Ramos (cell line): ENCODE data around the gene POU6F1.
"Not testable (repeated sequence)": the region's sequence is repeated elsewhere in the genome, so short reads cannot be mapped to it uniquely, and the experiment has no call there.

Experiments used
- in situ Hi-C: fragments of 300-500 bp; cut with MboI; formaldehyde crosslinking; loops from one replicate; pipeline ENCODE4 v1.14.3; 2022; ENCODE audit warnings: low sequenced_read_pairs; ENCODE audit not compliant: unreplicated experiment

Gene POU6F1

GRCh38 chr12:51217968-51218606 is at the start of gene POU6F1:
TSS of gene POU6F1 (minus strand) at chr12:51218062. CDS start at chr12:51206836, 11,226 bp downstream.
- in situ Hi-C loops, result no loop called here

- in situ Hi-C loops, result loop anchor here (5.0 kb wide), 1 partner anchor 77 kb away; no protein-coding TSS in a partner anchor
Measured at GRCh38 chr12:51265024-51265423, 47.2 kb upstream of the POU6F1 start.

- in situ Hi-C loops, result no loop called here
Measured at GRCh38 chr12:51264297-51264696, 46.4 kb upstream of the POU6F1 start.

GRCh38 chr12:51263341-51263740 is 45.5 kb upstream of the POU6F1 start:
- in situ Hi-C loops, result no loop called here

- in situ Hi-C loops, result no loop called here
Measured at GRCh38 chr12:51262758-51263177, 44.9 kb upstream of the POU6F1 start.

- in situ Hi-C loops, result not testable (repeated sequence)
Measured at GRCh38 chr12:51259600-51259999, 41.7 kb upstream of the POU6F1 start.

GRCh38 chr12:51254536-51254935 is 36.7 kb upstream of the POU6F1 start:
- in situ Hi-C loops, result no loop called here

- in situ Hi-C loops, result no loop called here
Measured at GRCh38 chr12:51253276-51253675, 35.4 kb upstream of the POU6F1 start.

GRCh38 chr12:51247523-51248206 is 29.8 kb upstream of the POU6F1 start:
- in situ Hi-C loops, result loop anchor here (10.0 kb wide), 1 partner anchor 203 kb away; the partner anchor contains the start of gene LETMD1

- in situ Hi-C loops, result loop anchor here (10.0 kb wide), 1 partner anchor 202 kb away; the partner anchor contains the start of gene LETMD1
Measured at GRCh38 chr12:51246254-51246853, 28.5 kb upstream of the POU6F1 start.

GRCh38 chr12:51245476-51246253 is 27.8 kb upstream of the POU6F1 start:
- in situ Hi-C loops, result loop anchor here (10.0 kb wide), 1 partner anchor 201 kb away; the partner anchor contains the start of gene LETMD1

GRCh38 chr12:51244269-51244668 is 26.4 kb upstream of the POU6F1 start:
- in situ Hi-C loops, result loop anchor here (10.0 kb wide), 1 partner anchor 199 kb away; the partner anchor contains the start of gene LETMD1

GRCh38 chr12:51242876-51243275 is 25.0 kb upstream of the POU6F1 start:
- in situ Hi-C loops, result loop anchor here (10.0 kb wide), 1 partner anchor 198 kb away; the partner anchor contains the start of gene LETMD1

GRCh38 chr12:51242120-51242519 is 24.3 kb upstream of the POU6F1 start:
- in situ Hi-C loops, result loop anchor here (10.0 kb wide), 1 partner anchor 197 kb away; the partner anchor contains the start of gene LETMD1

GRCh38 chr12:51240971-51241370 is 23.1 kb upstream of the POU6F1 start:
- in situ Hi-C loops, result loop anchor here (10.0 kb wide), 1 partner anchor 196 kb away; the partner anchor contains the start of gene LETMD1

- in situ Hi-C loops, result no loop called here
Measured at GRCh38 chr12:51238510-51239334, 20.9 kb upstream of the POU6F1 start, which contains the start of gene DAZAP2. TSS of gene DAZAP2 (plus strand) at chr12:51238826. CDS start at chr12:51238908, 82 bp downstream.

- in situ Hi-C loops, result no loop called here
Measured at GRCh38 chr12:51238037-51238509, 20.2 kb upstream of the POU6F1 start.

- in situ Hi-C loops, result no loop called here
Measured at GRCh38 chr12:51234530-51234929, 16.7 kb upstream of the POU6F1 start.

- in situ Hi-C loops, result no loop called here
Measured at GRCh38 chr12:51232642-51233041, 14.8 kb upstream of the POU6F1 start.
